Stimulated activated CD8-positive, alpha-beta memory T cell treated with anti-CD3 and anti-CD28 coated beads, Interleukin-4, amount 100 ng/mL, for 48 hours (primary cell): Measurements from ENCODE around the gene BMS1.
A peak's percentile ranks its signal among the peaks of the same experiment; 100 is the strongest.
"Not testable (repeated sequence)": the region's sequence is repeated elsewhere in the genome, so short reads cannot be mapped to it uniquely, and the experiment has no call there.

Experiments used
- DNase-seq: peaks from one replicate; pipeline ENCODE4 v3.0.0-alpha.2; 2020

The BMS1 gene

GRCh38 chr10:42801135-42801534 lies 18.5 kb downstream of the BMS1 start:
- no peak for DNase-seq

- DNase-seq, result no peak
These were observed 20.3 kb downstream of the BMS1 start for GRCh38 chr10:42802876-42803275.

GRCh38 chr10:42809676-42810075 lies 27.1 kb downstream of the BMS1 start:
- no peak for DNase-seq

- DNase-seq, result no peak
These were observed 29.4 kb downstream of the BMS1 start for GRCh38 chr10:42812028-42812427.

DNA sequence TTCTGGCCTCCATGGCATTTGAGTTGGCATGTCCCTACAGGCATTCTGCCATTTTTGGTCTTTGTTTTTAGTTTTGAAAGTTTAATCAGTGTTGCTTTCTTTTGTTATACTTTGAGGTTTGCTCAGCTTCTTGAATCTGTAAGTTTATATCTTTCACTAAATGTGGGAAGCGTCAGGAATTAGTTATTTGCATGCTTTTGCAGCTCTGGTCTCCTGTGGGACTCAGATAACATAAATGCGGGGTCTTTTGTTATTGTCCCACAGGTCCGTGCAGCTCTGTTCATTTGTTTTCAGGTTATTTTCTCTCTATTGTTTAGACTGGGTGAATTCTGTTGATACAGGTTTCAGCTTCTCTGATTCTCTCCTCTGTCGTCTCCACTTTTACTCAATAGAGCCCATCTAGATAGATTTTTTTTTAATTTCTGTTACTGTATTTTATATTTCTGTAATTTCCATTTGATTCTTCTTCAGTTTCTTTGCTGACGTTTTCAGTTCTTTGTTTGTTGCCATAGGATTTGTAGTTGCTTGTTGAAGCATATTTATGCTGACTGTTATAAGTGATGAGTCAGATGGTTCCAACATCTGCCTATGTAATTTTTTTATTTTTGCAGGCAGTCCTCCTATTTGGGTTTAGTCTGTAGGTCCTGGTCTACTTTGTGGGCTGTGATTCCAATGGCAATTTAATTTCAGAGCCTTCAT lies 31.5 kb downstream of the BMS1 start:
- DNase-seq, result not testable (repeated sequence)

GRCh38 chr10:42816334-42816733 lies 33.7 kb downstream of the BMS1 start:
- not testable (repeated sequence) for DNase-seq

DNA sequence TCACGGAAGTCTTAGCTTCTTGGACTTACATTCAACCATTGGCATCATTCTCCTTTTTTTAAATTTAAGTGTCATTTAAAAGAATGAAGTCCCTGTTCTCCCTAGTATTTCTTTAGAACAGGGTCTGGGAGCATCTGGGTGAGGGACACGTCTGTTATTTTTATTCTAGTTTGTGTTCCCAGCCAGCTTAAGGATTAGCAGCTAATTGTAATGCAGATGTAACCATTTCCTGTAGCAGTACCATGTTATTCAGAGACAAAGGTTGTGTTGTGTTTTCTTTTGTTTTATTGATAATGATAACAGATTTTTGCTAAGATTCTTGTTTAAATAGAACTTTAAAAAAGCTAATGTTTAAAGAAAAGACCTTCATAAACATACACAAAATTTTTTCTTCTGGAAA lies 34.3 kb downstream of the BMS1 start:
- no peak for DNase-seq

- not testable (repeated sequence) for DNase-seq
These were observed 34.8 kb downstream of the BMS1 start for GRCh38 chr10:42817417-42817816.

DNA sequence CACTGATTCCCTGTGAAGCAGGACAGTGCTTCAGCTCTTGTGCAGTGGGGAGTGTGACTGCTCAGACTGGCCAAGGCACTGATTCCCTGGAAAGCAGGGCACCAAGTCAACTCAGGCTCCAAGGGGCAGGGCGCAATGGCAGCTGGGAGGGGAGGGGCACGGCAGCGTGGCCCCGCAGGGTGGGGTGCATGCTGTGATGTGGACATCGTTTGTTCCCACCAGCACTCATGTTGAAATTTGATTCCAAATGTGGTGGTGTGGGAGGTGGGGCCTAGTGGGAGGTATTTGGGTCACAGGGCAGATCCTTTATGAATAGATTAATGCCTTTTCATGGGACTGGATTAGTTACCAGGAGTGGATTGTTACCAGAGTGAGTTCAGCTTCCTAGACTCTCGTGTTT lies 44.2 kb downstream of the BMS1 start:
- DNase-seq, result not testable (repeated sequence)

- no peak for DNase-seq
These were observed 44.6 kb downstream of the BMS1 start for GRCh38 chr10:42827201-42827600.

- DNase-seq, result not testable (repeated sequence)
These were observed 45.8 kb downstream of the BMS1 start for GRCh38 chr10:42828391-42828790.

- no peak for DNase-seq
These were observed 47.6 kb downstream of the BMS1 start for GRCh38 chr10:42830237-42830636.

GRCh38 chr10:42836096-42836495 lies 53.5 kb downstream of the BMS1 start:
- DNase-seq, result no peak

- no peak for DNase-seq
These were observed 54.3 kb downstream of the BMS1 start for GRCh38 chr10:42836771-42837468.

- DNase-seq, result not testable (repeated sequence)
These were observed 62.2 kb downstream of the BMS1 start for GRCh38 chr10:42844810-42845209.

GRCh38 chr10:42847261-42847660 lies 64.7 kb downstream of the BMS1 start:
- DNase-seq, result not testable (repeated sequence)

GRCh38 chr10:42850931-42851330 lies 68.3 kb downstream of the BMS1 start:
- DNase-seq, result no peak

GRCh38 chr10:42859256-42859655 lies 76.7 kb downstream of the BMS1 start:
- no peak for DNase-seq

DNA sequence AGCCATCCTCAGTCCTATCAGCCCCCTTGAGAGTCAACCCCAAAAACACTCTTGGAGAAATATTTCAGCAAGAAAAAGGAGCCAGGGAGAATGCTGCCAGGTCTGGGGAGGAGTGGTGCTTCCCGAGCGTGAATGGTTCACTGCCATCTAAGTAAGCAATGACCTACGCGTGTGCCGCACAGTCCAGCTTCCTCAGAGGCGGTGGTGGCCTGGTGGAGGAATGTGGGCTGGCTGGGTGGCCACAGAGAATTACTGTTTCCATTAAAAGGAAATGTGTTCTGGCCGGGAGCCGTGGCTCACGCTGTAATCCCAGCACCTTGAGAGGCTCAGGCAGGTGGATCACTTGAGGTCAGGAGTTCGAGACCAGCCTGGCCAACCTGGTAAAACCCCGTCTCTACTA lies 77.4 kb downstream of the BMS1 start:
- not testable (repeated sequence) for DNase-seq

DNA sequence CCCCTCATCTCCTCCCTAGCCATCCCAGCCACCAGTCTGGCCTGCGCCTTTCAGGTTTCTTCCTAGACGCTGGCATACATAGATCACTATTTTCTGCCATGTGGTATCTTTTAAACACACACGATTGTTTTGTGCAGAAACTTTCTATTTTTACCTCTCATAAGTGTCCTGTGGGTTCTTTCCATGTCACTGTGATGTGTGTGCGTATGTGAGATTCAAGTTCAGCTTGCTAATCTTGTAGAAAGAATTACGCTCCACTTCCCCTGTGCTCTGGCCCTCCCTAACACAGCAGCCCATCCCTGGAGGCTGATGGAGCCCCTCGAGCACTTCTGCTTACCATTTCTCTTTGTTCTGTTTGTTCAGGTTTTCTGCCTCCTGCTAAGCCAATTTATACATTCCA lies 80.2 kb downstream of the BMS1 start:
- DNase-seq, result not testable (repeated sequence)

DNA sequence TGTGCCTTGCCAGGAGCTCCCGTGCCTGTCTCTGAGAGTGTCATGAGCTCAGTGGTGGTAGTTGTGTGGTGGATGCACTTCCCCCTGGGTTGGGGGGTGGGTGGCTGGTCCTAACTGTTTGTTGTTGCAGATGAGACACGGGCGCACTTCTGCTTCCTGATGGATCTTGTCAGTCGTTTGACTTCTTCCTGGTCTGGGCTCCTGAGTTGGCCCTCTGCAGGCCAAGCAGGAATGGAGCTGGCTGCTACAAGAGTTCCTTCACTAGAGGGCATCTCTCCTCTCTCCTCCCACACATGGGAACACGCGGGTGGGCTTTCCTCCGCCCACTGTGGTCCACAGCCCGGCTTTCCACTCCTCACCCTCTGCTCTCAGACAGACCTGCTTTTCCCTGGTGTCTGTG lies 82.0 kb downstream of the BMS1 start:
- no peak for DNase-seq

GRCh38 chr10:42865716-42866114 lies 83.1 kb downstream of the BMS1 start:
- DNase-seq, result no peak

- peak; percentile 70 for DNase-seq
These were observed 83.8 kb downstream of the BMS1 start for GRCh38 chr10:42866115-42866995.

DNA sequence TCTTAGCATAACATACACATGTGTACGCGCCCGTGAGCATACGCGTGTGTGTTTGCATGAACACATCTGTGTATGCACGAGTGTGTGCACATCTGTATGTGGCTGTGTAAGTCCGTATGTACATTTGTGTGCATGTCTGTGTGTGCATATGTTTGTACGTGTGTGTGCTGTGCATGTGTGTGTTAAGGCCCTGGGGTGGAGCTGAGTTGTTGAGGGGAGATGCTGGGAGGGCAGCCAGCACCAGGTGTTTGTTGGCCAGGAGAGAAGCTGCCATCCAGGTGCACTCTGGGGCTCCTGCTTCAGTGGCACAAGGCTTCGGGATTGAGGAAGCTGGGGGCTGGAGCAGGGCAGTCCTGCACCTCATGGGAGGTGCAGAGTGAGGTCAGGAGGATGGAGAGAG lies 85.0 kb downstream of the BMS1 start:
- DNase-seq, result no peak
